Measurements from ENCODE around the gene GRM6.

GRM6 gene

GRCh38 chr5:178931846-178932760 lies 63.0 kb downstream of the GRM6 start:
- no peak overlapping the region for H3K27ac ChIP-seq
- no peak for TF ChIP-seq CTCF (conservative IDR thresholded peaks at IDR 0.05)
- no peak for TF ChIP-seq ZFX (IDR thresholded peaks at IDR 0.05)

Measured in C4-2B (cell line).